NCI-H82 treated with DMSO at 0.1 percent for 48 hours (cell line): ENCODE results near the gene GAL.

Experiments
- DNase-seq: peaks from one replicate; lab custom pipeline; 2025; ENCODE audit not compliant: unreplicated experiment; lab: John Stamatoyannopoulos, UW

Gene GAL

DNA sequence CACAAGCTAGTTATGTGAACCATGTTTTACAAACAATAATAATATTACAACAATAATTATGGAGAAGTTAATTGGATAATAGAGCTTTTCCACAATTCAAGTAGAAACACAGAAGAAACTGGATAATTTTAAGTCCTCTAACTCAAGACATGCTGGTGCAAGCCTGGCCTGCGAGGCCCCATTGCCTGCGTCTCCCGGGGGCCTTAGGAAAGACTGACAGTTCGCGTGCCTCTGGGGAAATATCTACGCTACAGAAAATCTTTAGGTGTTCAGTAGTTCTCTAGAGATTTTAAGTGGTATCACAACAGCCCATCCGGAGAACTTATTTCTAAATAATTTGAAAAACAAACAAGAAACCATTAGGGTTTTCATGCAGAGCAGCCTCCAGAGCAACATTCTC lies 23.2 kb downstream of the GAL start:
- DNase-seq = no peak

- no peak for DNase-seq
These were observed 24.7 kb downstream of the GAL start for GRCh38 chr11:68709062-68709461.

GRCh38 chr11:68710409-68710808 lies 26.1 kb downstream of the GAL start:
- DNase-seq = no peak

- DNase-seq = no peak
These were observed 26.8 kb downstream of the GAL start for GRCh38 chr11:68711114-68711513.

DNA sequence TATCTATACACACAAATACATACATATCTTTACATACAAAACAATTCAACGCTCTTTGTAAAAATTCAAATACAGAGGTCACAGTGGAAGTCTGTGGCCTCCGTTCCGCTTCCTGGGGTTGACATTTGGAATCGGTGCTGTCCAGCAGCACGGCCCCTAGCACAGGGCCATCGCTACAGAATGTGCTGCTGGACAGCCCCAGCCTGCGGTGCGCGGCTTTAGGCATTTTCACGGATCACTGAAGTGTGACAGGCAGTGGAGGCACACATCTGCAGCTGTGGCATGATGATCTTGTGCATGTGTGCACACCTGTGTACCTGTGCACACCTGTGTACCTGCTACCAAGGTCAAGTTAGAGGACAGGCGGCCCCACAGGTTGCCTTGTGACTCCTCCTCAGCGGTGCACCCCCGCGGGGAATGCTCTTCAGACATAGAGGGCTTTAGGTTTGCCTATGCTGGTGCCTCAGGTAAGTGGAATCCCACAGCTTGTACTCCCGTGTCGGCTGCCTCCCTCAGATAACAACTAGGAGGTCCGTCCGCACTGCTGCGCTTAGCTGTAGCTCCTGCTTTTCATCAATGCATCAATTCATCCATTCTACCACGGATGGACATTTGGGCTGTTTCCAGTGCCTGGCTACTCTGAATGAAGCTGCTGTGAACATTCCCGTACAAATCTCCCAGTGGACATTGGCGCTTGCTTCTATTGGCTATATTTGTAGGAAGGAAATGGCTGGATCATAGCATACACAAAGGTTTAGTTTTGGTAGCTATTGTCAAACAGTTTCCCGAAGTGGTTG lies 29.9 kb downstream of the GAL start:
- no peak for DNase-seq

DNA sequence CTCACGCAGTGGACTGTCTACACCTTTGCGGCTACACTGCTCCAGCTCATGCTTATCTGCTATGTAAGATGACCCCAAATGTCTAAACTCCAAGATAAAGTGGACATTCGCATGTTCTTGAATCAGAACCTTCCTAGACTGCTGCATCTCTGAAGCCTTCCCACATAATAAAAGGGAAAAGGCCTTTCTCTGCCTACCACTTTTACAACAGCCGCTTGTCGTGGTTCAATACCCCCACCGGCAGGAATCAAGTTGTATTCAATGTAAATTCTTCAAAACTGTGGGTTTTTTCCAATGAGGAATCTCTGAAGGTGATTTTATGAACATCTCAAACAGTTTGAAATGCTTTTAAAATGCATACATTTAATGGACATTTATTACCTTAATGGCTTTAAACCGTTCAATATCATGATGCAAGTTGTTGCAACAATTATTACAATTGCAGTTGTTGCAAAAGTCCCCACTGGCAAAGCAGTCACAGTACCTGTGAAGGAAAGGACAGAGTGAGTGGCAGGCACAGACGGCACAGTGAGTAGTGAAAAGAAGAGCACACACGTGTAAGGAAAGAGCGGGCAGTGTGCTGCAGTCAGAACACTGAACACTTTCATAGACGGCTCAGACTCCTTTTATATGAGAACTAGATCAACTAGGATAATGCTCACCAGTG lies 31.2 kb downstream of the GAL start:
- DNase-seq = no peak

DNA sequence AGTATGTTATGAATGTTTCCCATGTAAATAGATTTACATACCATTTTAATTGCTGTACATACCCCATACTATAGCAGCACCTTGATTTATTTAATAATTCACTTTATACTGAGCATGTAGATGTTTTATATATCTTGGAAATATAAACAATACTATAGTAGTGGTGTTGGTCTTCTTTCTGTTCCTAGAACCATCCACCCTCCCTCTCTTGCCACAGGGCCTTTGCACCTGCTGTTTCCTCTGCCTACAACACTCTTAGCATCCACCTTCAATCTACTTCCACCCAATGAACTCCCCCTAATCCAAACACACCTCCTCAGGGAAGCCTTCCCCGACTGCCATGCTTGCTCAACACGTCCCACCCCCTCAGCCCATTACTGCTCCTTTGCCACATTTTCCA lies 36.7 kb downstream of the GAL start:
- no peak for DNase-seq

GRCh38 chr11:68722143-68722542 lies 37.8 kb downstream of the GAL start:
- no peak for DNase-seq

GRCh38 chr11:68724293-68724692 lies 39.9 kb downstream of the GAL start:
- no peak for DNase-seq

GRCh38 chr11:68727783-68728182 lies 43.4 kb downstream of the GAL start:
- DNase-seq = no peak

- DNase-seq = no peak
These were observed 49.8 kb downstream of the GAL start for GRCh38 chr11:68734111-68734510.

DNA sequence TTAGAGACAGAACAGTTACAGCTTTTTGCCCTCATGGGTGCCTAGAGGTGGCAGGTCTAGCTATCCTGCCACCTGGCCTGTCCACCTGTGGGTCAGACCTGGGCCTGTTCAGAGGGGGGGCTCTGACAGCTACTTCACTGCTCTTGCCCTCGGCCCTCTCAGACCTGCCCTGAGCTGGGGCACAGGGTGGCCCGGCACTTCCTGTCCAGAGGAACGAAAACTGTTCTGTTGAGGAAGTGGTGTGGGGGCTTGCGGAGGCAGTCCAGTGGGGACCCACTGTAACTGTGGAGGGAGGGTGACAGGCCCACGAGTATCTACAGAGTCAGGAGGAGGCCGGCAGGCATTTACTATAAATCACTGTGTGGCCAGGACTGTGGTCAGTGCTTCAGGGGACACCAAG lies 50.8 kb downstream of the GAL start:
- no peak for DNase-seq

- no peak for DNase-seq
These were observed 51.3 kb downstream of the GAL start for GRCh38 chr11:68735646-68736045.
